GM23338 (cell line): ENCODE results near the gene STIM1.

Source experiments
- CREB1 ChIP-seq: fragments of 250-450 bp; sonication (Bioruptor Pico); IDR thresholded peaks from 2 replicates; pipeline ENCODE4 v1.5.0; 2020; ENCODE audit warnings: low read depth, mild to moderate bottlenecking, moderate library complexity
- CTCF ChIP-seq, 2 experiments: fragments of 200-600 bp in 1 of 2; sonication (generic) in 1 of 2; conservative IDR thresholded peaks; 2 replicates each; pipeline versions ENCODE4 v1.5.1 to v1.6.1; 2016 to 2017; ENCODE audit warnings: antibody characterized with exemption in 2 of 2, low read depth in 2 of 2, mild to moderate bottlenecking in 2 of 2, moderate library complexity in 1 of 2
- ETS1 ChIP-seq: IDR thresholded peaks from 2 replicates; pipeline ENCODE4 v1.6.1; 2016; ENCODE audit warnings: antibody characterized with exemption
- EZH2 ChIP-seq: fragments of 200-600 bp; sonication (generic); IDR thresholded peaks from one replicate; pipeline ENCODE4 v1.8.0; 2017; ENCODE audit warnings: antibody characterized with exemption, mild to moderate bottlenecking, low read depth; ENCODE audit not compliant: unreplicated experiment
- EZH2phosphoT487 ChIP-seq: fragments of 200-600 bp; sonication (generic); IDR thresholded peaks from one replicate; pipeline ENCODE4 v1.8.1; 2018; ENCODE audit warnings: antibody characterized with exemption; ENCODE audit not compliant: unreplicated experiment
- POLR2AphosphoS5 ChIP-seq: IDR thresholded peaks from 2 replicates; pipeline ENCODE4 v1.6.1; 2016; ENCODE audit warnings: antibody characterized with exemption, low read depth
- REST ChIP-seq: IDR thresholded peaks from one replicate; pipeline ENCODE4 v1.6.1; 2018; ENCODE audit warnings: antibody characterized with exemption; ENCODE audit not compliant: unreplicated experiment
- STAT1 ChIP-seq: IDR thresholded peaks from one replicate; pipeline ENCODE4 v1.6.1; 2016; ENCODE audit warnings: antibody characterized with exemption; ENCODE audit not compliant: unreplicated experiment
- ZNF462 ChIP-seq: fragments of 250-450 bp; sonication (Bioruptor Pico); IDR thresholded peaks from 2 replicates; pipeline ENCODE4 v1.5.0; 2020; ENCODE audit warnings: mild to moderate bottlenecking, moderate library complexity

- TF ChIP-seq EZH2 (no peak), CTCF (conservative IDR thresholded peaks at IDR 0.05; ENCODE audit: low read depth in 2 of 2) (no peak), REST (no peak), STAT1 (no peak), POLR2AphosphoS5 (no peak), EZH2phosphoT487 (no peak), ZNF462 (CRISPR knock-in tag) (no peak), CREB1 (no peak), ETS1 (no peak)
Measured at GRCh38 chr11:3926458-3927095, 71.1 kb downstream of the STIM1 start.
